Esophagus (tissue), 2 donors: ENCODE measurements around the gene RNLS. TPM values are rescaled to one million over a fixed set of nuclear protein-coding genes. Genes with fewer than 3 reads are reported as not detected.

Experiments used
- H3K27ac ChIP-seq, 2 donors: one replicate each; pipeline ENCODE4 v1.5.1; 2013; ENCODE audit warnings: low read depth in 2 of 2, mild to moderate bottlenecking in 2 of 2, inconsistent platforms in 1 of 2, low read length in 1 of 2, moderate library complexity in 1 of 2
- H3K27me3 ChIP-seq, 2 donors: one replicate each; pipeline ENCODE4 v1.6.1; 2013; ENCODE audit warnings: low read length in 2 of 2, control low read depth in 1 of 2, mild to moderate bottlenecking in 1 of 2; ENCODE audit not compliant: insufficient read depth in 2 of 2, control insufficient read depth in 1 of 2
- H3K36me3 ChIP-seq, 2 donors: one replicate each; pipeline ENCODE4 v1.6.1; 2013; ENCODE audit warnings: low read length in 1 of 2; ENCODE audit not compliant: control insufficient read depth in 2 of 2, insufficient read depth in 2 of 2
- H3K4me1 ChIP-seq, 2 donors: one replicate each; pipeline ENCODE4 v1.6.1; 2013; ENCODE audit warnings: low read length in 1 of 2; ENCODE audit not compliant: control insufficient read depth in 2 of 2, insufficient read depth in 2 of 2
- H3K4me3 ChIP-seq, 2 donors: one replicate each; pipeline ENCODE4 v1.5.1; 2013; ENCODE audit warnings: low read length in 2 of 2, mild to moderate bottlenecking in 2 of 2, low read depth in 1 of 2, moderate library complexity in 1 of 2
- H3K9me3 ChIP-seq, 2 donors: one replicate each; pipeline ENCODE4 v1.6.1; 2013; ENCODE audit warnings: mild to moderate bottlenecking in 2 of 2, low read depth in 1 of 2, low read length in 1 of 2, moderate library complexity in 1 of 2; ENCODE audit not compliant: control insufficient read depth in 2 of 2, insufficient read depth in 1 of 2
- WGBS, 2 donors: extraction: QIAGEN DNeasy Blood & Tissue Kit; methylation state at CpG; one replicate each; pipeline ENCODE4 v1.1.7; 2013; 5-methylcytosine and 5-hydroxymethylcytosine counted together
- polyA plus RNA-seq, 2 donors: library from polyadenylated mRNA; stranded (reverse); fragments of 200-250 nt; gene quantifications; one replicate each; pipeline ENCODE4 v1.2.3, GENCODE V29; 2013
- donor health status: healthy with polysubstance abuse.
- donor health status: Bipolar disorder and iron deficiency.

RNLS gene
- polyA plus RNA-seq, 2 donors = 3.3 to 6.7 TPM

DNA sequence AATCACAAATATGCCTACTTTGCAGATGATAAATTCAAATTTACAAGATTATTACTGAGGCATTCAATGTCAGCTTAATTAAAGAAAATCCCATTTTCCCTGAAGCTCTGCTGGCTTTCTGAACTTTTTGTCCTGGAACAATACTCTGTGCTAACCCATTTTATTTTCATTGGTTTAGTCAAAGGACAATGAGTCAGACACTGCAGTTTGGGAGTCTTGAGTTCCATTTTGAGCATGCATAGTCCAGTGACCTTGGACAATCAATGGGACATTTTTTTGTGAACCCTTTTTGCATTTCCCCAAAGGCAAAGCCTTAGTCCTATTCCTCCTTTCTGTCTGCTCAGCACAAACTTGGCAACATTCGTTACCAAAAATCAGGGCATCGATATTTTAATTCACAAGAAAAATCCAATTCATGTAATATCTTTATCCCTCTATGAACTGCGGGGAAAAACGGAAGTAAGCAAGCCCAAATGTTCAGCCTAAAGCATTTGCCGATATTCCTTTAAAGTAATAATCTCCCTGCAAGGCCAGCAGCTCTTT is 339.8 kb downstream of the RNLS start:
- H3K27ac ChIP-seq = peak overlapping the region in 1 of 2 donors; percentile 46
- 58 to 69% methylated on average over 5 of the region's 5 CpGs for WGBS, 2 donors

GRCh38 chr10:88241501-88241900 is 341.6 kb downstream of the RNLS start:
- H3K9me3 ChIP-seq = no peaks in the 10 kb centered on the region
- 95 to 100% methylated on average over 1 of the region's 1 CpG for WGBS, 2 donors
- no peaks in the 10 kb centered on the region for H3K36me3 ChIP-seq
- H3K27ac ChIP-seq = no peak overlapping the region
- peaks cover 0 to 2% of the 10 kb centered on the region in 2 donors for H3K4me1 ChIP-seq
- H3K27me3 ChIP-seq = no peaks in the 10 kb centered on the region
- H3K4me3 ChIP-seq = no peak overlapping the region

More for the DNA sequence above, 339.8 kb downstream of the RNLS start:
- H3K4me3 ChIP-seq = no peak overlapping the region
- H3K9me3 ChIP-seq = no peaks in the 10 kb centered on the region
- H3K36me3 ChIP-seq = no peaks in the 10 kb centered on the region
- peaks cover 0 to 2% of the 10 kb centered on the region in 2 donors for H3K4me1 ChIP-seq
- H3K27me3 ChIP-seq = no peaks in the 10 kb centered on the region

- Histone ChIP-seq H3K4me3 (no peak overlapping the region), H3K9me3 (no peaks in the 10 kb centered on the region), H3K27ac (no peak overlapping the region), H3K4me1 (peaks cover 0 to 2% of the 10 kb centered on the region in 2 donors), H3K27me3 (no peaks in the 10 kb centered on the region), H3K36me3 (no peaks in the 10 kb centered on the region)
- WGBS, 2 donors = 78 to 91% methylated on average over 2 of the region's 2 CpGs
These were observed 343.9 kb downstream of the RNLS start for GRCh38 chr10:88239212-88239611.

- WGBS, 2 donors = 49 to 51% methylated on average over 2 of the region's 2 CpGs
- no peaks in the 10 kb centered on the region for H3K9me3 ChIP-seq
- no peaks in the 10 kb centered on the region for H3K36me3 ChIP-seq
- no peaks in the 10 kb centered on the region for H3K4me1 ChIP-seq
- no peaks in the 10 kb centered on the region for H3K27me3 ChIP-seq
- H3K27ac ChIP-seq = no peak overlapping the region
- no peak overlapping the region for H3K4me3 ChIP-seq
These were observed 344.6 kb downstream of the RNLS start for GRCh38 chr10:88238615-88238914.

DNA sequence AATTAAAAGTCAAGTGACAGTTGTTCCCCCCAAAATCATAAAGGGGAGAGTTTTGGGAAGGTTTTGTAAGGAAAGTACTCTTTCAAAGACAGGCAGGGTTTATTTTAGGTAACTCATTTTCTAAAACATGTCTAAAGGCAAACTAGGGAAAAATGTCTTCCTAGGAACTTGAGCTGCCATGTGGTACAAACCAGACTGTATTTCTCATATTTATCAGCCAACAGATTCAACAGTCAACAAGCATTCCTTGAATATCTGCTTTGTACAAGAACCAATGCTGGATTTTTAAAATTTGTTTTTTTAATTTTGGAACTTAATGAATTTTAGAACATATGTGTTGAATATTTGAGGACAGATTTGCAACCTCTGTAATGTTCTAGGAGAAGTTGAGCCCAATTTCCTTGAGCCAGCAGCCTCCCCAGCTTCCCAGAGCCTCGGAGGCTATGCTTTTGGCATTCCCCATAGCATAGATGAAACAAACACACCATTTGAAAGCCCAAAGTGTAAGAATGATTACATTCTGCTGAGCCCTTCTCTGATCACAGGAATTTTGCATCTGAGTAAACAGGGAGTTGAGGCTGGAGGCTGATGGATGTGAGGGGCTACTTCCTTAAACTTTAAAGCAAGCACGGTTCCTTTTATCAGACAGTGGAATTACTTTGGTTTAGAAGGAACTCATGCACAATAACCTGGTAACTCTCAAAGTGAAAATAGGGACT is 345.1 kb downstream of the RNLS start:
- no peaks in the 10 kb centered on the region for H3K4me1 ChIP-seq
- no peak overlapping the region for H3K4me3 ChIP-seq
- H3K27me3 ChIP-seq = no peaks in the 10 kb centered on the region
- 41 to 57% methylated on average over 2 of the region's 2 CpGs for WGBS, 2 donors
- no peak overlapping the region for H3K27ac ChIP-seq
- H3K9me3 ChIP-seq = no peaks in the 10 kb centered on the region
- no peaks in the 10 kb centered on the region for H3K36me3 ChIP-seq

- no peak overlapping the region for H3K4me3 ChIP-seq
- WGBS, 2 donors = 86 to 96% methylated on average over 2 of the region's 2 CpGs
- no peaks in the 10 kb centered on the region for H3K4me1 ChIP-seq
- no peak overlapping the region for H3K27ac ChIP-seq
- H3K36me3 ChIP-seq = no peaks in the 10 kb centered on the region
- no peaks in the 10 kb centered on the region for H3K9me3 ChIP-seq
- H3K27me3 ChIP-seq = no peaks in the 10 kb centered on the region
These were observed 346.9 kb downstream of the RNLS start for GRCh38 chr10:88236121-88236743.

DNA sequence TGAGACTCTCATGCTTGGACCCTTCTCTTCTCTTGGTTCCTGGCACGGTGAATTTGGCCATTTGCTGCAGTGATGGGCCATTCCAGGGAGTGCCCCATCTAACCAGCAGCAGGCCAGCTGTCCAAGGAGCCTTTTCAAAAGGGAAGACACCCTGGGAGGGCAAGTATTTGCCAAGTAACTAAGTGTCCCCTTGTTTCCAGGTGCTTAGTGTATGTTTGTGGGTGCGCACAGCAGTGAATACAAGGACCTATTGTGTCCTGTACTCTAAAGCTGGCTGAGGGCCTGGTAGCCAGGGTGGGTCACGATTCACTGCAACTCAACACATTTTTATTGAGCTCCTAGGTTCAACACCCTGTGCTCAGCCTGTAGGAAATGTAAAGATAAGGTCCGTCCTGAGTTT is 348.8 kb downstream of the RNLS start:
- H3K4me3 ChIP-seq = no peak overlapping the region
- no peak overlapping the region for H3K27ac ChIP-seq
- H3K9me3 ChIP-seq = no peaks in the 10 kb centered on the region
- WGBS, 2 donors = 74 to 80% methylated on average over 4 of the region's 4 CpGs
- no peaks in the 10 kb centered on the region for H3K36me3 ChIP-seq
- H3K27me3 ChIP-seq = no peaks in the 10 kb centered on the region
- H3K4me1 ChIP-seq = no peaks in the 10 kb centered on the region

DNA sequence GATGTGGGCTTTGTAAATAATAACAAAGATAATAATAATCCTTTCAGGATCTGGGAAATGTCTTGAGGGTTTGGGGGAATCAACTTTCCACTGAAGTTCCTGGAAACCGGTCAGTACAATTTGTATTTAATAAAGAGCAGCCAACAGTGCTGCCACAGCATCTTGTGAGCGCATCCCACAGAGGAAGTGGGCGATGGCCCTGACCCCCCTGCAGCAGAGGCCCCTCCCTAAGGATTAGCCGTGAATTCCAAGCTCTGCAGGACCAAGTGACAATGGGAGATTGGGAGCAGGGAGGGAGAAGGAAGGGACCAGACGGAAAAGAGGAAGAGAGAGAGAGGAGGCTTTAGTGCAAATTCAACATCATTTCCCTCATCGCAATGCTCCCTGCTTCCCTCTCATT is 349.2 kb downstream of the RNLS start:
- Histone ChIP-seq H3K4me1 (no peaks in the 10 kb centered on the region), H3K36me3 (no peaks in the 10 kb centered on the region)
- 75 to 77% methylated on average over 6 of the region's 6 CpGs for WGBS, 2 donors

DNA sequence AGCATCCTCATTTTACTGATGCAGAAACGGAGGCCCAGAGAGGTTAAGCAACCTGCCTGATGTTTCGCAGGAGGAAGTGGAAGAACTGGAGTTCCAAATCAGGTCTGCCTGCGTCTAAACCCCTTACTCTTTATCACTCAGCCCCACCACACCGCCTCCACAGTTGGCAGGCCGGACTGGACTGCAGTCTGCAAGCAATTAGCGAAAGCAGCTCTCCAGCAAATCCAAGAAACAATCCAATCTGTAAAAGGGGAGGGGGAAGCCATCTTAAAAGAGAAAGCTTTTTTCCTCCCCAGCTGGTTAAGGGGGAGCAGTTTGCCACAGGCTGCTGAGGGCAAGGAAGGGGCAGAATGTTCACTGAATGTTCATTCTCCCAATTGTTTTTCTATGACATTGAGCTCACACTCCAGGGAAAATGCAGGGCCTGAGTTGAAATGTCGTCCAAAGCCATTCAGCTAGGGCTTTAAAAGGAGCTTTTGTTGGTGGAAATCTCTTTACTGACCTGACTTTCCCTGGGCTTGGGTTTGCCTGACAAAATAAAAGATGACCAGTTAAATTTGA is 350.1 kb downstream of the RNLS start:
- Histone ChIP-seq H3K4me3 (no peak overlapping the region), H3K27ac (no peak overlapping the region), H3K36me3 (no peaks in the 10 kb centered on the region), H3K27me3 (no peaks in the 10 kb centered on the region), H3K4me1 (no peaks in the 10 kb centered on the region), H3K9me3 (no peaks in the 10 kb centered on the region)
- WGBS, 2 donors = 82 to 88% methylated on average over 7 of the region's 7 CpGs

More for the DNA sequence above, 349.2 kb downstream of the RNLS start:
- H3K9me3 ChIP-seq = no peaks in the 10 kb centered on the region
- H3K4me3 ChIP-seq = no peak overlapping the region
- no peaks in the 10 kb centered on the region for H3K27me3 ChIP-seq
- H3K27ac ChIP-seq = no peak overlapping the region
